GM21390 (cell line): ENCODE measurements around the gene KIF2C.
"Not testable (repeated sequence)": the region's sequence is repeated elsewhere in the genome, so short reads cannot be mapped to it uniquely, and the experiment has no call there.

Experiments
- ATAC-seq: cut with Tn5 transposase; IDR thresholded peaks from one replicate; pipeline ENCODE4 v1.9.1; 2021; ENCODE audit not compliant: unreplicated experiment

The KIF2C gene

DNA sequence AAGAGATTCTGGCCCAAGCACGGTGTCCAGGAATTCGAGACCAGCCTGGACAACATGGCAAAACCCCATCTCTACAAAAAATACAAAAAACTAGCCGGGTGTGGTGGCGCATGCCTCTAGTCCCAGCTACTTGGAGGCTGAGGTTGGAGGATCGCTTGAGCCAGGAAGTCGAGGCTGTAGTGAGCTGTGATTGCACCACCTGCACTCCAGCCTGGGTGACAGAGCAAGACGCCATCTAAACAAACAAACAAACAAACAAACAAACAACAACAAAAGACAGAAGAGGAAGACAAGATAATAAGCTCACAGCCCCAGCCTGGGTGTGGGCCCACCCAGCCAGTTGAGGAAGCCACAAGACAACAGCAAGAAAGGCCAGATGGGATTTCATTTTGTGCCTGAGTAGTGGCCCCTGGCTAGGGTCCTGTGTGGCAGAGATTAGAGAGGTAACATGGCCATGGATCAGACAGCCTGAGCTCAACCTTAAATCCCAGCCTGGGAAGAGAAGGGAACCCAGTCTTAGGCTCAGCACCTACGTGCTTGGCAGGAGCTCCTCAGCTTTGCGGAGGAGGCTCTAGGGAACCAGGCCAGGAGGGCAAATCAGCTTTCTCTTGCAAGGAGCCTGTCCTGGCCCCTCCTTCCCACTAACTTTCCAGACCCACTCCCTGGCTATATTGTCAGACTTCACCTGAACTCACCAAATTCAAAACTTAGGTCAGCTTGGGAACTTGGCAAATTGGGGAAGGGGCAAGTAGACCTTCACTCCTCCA is 53.3 kb downstream of the KIF2C start:
- ATAC-seq, result no peak

- ATAC-seq, result not testable (repeated sequence)
Observed at GRCh38 chr1:44797886-44798285, 58.2 kb downstream of the KIF2C start.

DNA sequence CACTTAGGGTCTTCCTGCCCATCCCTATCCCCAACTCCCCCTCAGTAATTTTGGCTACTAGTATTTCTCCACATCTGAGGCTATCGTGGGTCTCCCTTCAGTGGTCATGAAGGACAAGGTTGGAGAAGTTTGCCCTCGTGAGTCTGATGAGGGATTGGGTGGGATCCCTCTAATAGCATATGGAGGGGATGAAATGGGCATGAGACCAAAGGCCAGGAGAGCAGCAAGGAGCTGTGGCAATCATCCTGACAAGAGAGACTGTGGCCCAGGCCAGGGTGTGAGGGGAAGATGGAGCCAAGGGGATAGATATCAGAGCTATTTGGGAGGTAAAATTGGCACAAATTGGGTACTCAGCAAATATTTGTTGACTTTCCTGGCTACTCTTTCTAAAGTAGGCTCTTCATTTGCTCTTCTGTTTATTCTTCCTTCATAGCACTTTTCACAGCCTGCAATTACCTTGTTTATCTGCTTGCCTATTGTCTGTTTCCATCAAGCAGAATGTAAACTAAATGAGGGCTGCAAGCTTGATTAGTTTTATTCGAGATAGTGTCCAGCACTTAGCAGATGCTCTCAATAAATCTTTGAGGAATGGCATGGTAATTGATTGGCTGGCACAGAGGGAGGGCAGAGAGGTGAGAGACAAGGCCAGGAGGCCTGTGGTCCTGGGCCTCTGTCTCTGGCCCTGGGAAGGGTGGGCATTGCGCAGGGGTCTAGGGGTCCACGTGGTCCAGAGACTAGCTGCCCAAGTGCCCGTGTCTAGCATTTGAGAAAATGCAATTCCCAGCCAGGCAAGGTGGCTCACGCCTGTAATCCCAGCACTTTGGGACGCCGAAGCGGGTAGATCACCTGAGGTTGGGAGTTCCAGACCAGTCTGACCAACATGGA is 59.1 kb downstream of the KIF2C start:
- ATAC-seq, result no peak

- ATAC-seq, result peak; percentile 86
Observed at GRCh38 chr1:44799770-44800584, 60.3 kb downstream of the KIF2C start, which contains the start of gene PLK3. PLK3 (plus strand) TSS chr1:44800377; CDS start chr1:44800464, 87 bp downstream.

- ATAC-seq, result no peak
Observed at GRCh38 chr1:44801491-44802305, 62.1 kb downstream of the KIF2C start.

DNA sequence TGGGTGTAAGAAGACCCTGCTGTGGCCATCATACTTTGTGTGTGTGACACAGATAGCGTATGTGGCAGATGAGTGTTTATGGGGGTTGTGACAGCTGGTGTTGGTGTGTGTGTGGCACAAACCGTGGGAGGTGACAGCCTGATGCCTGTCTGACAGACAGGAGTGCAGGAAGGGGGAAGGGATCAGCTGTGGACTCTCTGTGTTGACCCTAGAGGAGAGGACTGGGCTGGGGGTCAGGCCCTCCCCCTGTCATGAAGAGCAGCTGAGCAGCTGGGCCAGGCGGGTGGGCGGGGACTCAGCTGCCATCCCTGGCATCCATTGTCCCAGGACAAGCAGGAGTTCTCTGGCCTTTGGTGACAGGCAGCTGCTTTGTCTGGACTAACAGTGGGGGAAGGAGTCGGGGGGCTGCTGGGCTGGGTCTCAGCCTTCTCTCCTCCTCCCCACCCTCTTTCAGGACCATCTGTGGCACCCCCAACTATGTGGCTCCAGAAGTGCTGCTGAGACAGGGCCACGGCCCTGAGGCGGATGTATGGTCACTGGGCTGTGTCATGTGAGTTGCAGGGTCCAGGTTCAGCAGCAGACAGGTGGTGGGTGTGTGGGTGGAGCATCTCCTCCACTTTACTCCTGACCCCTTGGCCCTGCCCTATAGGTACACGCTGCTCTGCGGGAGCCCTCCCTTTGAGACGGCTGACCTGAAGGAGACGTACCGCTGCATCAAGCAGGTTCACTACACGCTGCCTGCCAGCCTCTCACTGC is 62.8 kb downstream of the KIF2C start:
- no peak for ATAC-seq

GRCh38 chr1:44803062-44803311 is 63.4 kb downstream of the KIF2C start:
- ATAC-seq, result no peak

DNA sequence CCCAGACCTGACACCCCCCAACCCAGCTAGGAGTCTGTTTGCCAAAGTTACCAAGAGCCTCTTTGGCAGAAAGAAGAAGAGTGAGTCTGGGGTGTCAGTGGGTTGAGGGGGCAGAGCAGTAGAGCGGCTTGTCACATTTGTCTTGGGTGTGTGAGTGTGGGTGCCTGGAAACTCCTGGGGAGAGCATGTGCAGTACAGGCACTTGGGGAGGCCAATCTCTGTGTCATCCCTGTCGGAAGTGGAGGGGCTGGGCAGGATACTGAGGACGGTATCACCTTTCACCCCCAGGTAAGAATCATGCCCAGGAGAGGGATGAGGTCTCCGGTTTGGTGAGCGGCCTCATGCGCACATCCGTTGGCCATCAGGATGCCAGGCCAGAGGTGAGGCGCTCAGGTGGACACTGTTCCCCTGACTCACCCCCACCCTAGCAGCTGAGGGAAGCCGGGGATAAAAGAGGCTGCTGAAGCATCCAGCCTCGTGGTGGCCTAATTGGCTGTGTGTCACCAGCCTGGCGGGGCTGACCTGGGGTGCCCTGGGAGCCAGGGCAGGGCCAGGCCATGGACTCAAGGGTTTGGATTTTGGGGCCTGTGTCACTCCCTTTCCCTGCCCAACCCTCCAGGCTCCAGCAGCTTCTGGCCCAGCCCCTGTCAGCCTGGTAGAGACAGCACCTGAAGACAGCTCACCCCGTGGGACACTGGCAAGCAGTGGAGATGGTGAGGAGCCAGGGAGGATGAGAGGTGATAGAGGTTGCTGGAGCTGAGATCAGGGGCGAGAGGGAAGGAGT is 63.9 kb downstream of the KIF2C start:
- ATAC-seq, result no peak

GRCh38 chr1:44805311-44806024 is 65.8 kb downstream of the KIF2C start:
- ATAC-seq, result no peak

DNA sequence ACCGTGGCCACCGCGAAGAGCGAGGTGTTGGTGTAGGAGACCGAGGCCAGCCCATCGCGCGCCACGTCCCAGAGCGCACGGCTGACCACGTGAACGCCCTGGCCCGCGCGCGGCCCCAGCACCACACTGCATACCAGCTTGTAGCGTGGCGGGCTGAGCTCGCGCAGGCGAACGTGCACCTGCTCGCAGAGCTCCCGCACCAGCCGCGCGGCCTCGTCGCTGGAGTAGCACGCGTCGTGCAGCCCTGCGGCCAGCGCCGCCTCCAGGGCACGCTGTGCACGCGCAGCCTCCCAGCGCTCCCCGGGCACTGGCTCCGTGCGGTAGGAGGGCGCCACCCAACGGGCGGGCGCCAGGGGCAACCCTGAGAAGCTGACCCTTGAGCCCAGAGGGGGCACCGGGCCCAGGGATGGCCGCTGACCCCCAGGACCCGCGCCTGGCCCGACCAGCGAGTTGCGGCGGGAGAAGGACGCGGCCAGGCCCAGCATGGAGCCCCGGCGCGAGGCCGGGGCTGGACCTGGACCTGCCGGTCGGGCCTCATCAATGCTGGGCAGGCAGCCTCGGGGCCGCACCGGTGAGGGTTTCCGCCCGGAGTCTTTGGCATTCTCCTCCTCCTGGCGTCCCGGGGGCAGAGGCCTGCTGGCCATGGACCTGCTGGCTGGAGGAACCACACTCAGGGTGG is 66.5 kb downstream of the KIF2C start:
- no peak for ATAC-seq

DNA sequence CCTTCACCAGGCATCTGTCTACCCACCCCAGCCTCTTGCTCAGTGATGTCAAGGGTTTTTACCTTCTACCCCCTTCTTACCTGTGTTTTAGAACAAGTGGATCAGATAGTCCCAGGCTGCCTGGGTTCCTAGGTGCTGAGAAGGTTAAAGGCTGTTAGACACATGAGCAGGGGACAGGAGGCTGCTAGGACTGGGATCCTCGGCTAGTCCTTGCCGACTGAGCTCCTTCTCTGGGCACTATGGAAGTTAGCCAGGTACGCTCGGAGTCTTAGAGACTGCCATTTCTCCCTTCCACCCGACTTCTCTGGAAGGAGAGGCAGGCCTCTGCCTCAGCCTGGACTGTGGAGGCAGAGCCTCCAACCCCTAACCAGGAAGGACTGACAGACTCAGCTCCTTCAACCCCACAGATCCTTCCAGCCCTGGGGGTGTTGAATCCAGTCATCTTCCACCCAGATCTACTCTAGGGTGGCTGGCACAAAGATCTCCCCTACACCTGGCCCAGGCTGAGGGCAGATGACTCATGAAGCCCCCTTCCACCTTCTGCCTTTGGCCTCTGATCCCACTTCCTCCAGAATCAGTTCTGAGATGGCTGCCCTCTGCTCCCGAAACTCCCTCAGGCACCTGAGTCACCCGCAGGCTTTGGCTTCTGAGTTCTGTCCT is 67.2 kb downstream of the KIF2C start, which contains the start of gene DYNLT4:
DYNLT4 (minus strand) TSS at position 648 of the 660 bp plus-strand sequence. CDS start 683 bp downstream, outside the sequence.
- ATAC-seq, result no peak

DNA sequence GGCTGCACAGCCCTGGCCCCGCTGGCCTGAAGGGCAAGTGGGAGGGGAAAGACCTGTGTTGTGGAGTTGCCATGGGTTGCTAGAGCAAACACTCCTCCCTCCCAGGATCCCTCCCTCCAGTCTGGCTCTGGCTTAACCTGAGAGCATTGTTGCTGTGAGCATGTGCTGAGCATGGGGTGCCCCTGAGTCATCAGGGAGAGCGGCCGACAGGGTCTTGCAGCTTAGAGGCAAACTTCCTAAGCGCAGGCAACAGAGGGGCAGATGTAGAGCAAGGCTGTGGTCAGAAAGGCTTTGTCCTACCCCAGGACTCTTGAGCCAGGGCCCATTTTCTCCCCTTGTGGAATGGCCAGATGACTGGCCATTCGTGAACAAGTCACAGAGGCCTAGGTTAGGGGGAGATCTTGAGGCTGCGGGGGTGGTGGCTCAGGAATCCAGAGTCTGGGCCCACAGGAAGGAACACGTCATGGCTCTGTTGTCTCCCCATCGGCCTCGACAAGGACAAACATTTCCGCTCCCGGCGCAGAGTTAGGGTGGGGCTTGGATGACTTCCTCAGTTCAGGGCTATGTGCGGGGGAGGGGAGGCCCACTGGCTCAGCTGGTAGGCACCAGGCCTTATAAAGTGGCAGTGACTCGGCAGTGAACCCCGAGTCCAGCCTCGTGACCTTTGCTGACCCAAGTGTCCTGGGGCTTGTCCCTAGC is 67.9 kb downstream of the KIF2C start:
- no peak for ATAC-seq

GRCh38 chr1:44808063-44808937 is 68.7 kb downstream of the KIF2C start, which contains the start of gene BTBD19:
BTBD19 (plus strand) TSS chr1:44808523; CDS start chr1:44808821, 298 bp downstream.
- ATAC-seq, result no peak

- peak; percentile 43 for ATAC-seq
Observed at GRCh38 chr1:44808938-44809917, 69.6 kb downstream of the KIF2C start.
